T-helper 9 cell (primary cell): ENCODE results near the gene SNAI3.

ENCODE experiments used
- DNase-seq: peaks from one replicate; pipeline ENCODE4 v3.0.0-alpha.2; 2020

SNAI3 gene

DNA sequence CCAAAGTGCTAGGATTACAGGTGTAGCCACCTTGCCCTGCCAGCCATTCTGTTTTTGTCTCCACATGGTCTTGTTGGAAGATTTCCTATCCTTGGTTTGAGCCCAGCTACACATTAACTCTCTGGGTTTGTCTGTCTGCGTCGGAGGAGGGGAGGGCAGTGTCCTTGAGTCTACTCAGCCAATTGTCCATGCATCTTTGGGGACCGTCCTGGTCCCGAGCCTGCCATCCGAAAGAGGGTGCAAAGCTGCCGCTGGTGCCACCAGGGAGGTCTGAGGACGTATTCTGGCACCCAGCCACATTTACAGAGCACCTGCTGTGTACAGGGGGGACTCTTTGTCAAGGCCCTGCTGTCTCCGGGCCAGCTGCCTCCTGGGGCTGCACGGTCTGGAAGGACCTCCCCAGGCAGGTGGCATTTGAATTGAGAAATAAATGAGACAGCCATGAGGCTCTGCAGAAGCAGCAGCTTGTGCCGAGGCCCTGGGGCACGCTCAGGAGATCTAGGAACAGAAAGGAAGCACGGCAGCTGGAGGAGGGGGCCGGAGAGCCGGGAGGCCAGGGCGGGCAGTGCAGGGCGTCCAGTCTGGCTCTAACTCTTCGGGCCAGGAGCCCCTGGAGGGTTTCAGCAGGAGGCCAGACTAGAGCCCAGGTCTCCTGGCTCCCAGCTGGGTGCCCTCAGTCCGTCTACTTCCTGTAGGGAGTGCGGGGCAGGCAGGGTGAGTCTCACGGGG is 36.9 kb downstream of the SNAI3 start:
- no peak for DNase-seq

DNA sequence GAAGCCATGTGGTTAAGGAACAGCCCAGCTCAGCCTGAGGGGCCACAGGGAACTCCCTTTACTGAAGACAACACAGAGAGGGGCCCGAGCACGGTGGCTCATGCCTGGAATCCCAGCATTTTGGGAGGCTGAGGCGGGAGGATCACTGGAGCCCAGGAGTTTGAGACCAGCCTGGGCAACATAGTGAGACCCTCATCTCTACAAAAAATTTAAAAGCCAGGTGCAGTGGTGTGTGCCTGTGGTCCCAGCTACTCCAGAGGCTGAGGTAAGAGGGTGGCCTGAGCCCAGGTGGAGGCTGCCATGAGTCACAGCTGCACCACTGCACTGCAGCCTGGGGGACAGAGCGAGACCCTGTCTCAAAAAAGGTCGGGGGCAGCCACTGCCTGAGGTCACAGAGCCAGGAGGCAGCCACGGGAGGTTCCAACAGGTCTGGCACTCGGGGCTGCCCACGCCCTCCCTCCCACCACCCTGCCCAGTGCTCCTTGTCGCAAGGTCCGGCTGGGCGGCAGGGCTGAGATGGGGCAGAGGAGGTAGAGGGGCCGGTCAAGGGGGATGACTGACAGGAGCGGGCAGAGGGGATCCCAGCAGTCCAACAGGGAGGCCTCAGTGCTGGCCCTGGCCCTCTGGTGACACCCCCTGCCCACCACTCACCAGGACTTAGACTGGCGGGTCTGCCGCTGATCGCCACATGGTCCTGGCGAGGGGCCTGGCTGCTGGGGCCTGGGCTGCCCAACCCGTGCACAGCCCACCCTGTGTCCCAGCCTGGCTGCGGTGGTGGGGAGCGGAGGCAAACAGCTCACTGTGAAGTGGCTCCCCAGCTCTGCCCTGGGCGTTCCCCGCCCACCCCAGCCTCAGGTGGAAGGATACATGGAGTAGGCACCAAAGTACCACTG is 38.9 kb downstream of the SNAI3 start:
- no peak for DNase-seq

GRCh38 chr16:88646345-88647034 is 39.8 kb downstream of the SNAI3 start:
- no peak for DNase-seq

GRCh38 chr16:88645941-88646340 is 40.4 kb downstream of the SNAI3 start:
- no peak for DNase-seq

- DNase-seq = no peak
These were observed 40.9 kb downstream of the SNAI3 start for GRCh38 chr16:88645455-88645854.

- no peak for DNase-seq
These were observed 42.7 kb downstream of the SNAI3 start for GRCh38 chr16:88643644-88643932.

GRCh38 chr16:88642881-88643643 is 43.2 kb downstream of the SNAI3 start:
- no peak for DNase-seq

DNA sequence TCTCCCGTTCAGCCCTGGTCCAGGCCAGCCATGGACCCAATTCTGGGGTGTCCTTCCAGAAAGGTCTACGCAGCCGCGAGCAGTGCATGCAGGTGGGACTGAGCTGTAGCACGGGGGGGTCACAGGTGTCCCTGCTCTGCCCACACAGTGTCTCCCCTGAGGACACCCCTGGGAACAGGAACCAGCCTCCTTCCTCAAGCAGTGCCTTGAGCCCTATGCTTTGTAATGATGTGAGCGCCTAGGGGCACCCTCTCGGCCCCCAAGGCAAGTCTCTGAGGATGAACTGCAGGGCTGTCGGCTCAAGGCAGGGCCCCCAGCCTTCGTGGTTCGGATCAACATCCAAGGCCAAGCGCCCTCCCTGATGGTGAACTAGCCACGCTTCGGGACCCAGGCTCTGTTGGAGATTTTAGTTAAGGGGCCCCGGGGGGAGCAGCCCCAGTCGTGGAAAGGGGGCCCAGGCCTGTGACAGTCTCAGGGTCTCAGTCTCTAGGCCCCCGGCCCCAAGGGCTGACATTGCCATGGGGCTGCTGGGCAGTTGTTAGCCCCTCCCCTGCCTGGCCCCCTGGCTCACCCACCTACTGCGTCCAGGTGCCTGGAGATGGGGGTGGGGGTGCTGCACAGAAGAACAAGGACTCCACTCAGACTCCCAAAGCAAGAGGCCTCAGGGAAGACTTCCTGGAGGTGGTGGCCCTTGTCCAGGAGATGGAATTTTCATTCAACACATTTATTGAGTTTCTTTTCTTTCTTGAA is 45.6 kb downstream of the SNAI3 start:
- no peak for DNase-seq

- DNase-seq = no peak
These were observed 46.2 kb downstream of the SNAI3 start for GRCh38 chr16:88640039-88640495.

DNA sequence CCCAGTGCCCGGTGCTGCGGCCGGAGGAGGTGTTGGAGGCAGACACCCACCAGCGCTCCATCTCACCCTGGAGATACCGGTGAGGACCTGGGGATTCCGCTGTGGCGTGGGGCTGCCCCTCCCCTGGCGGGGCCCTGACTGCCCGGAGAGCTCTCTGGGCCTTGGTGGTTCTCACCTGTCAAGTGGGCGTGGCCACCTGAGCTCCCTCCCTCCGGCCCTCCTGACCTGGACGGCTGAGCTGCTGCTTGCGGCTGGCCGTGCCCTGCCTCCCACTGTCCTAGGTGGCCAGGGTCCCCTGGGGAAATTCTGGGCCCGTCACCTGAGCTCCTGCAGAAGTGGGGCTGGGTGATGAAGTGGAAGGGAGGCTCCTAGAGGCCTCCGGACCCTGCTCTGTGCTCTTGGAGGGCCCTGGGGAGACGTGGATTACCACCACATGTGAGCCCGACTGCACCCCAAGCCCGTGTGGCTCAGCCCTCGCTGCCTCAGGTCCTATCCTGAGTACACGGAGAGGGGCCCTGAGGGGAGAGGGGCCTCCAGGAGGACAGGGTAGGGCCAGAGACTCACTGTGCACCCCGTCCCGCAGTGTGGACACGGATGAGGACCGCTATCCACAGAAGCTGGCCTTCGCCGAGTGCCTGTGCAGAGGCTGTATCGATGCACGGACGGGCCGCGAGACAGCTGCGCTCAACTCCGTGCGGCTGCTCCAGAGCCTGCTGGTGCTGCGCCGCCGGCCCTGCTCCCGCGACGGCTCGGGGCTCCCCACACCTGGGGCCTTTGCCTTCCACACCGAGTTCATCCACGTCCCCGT is 46.9 kb downstream of the SNAI3 start:
- DNase-seq = no peak

- DNase-seq = no peak
These were observed 47.7 kb downstream of the SNAI3 start, which contains the start of gene IL17C for GRCh38 chr16:88638323-88639230. Gene IL17C, plus strand, starts transcription at chr16:88638572. Its CDS starts 70 bp downstream, at chr16:88638642.

DNA sequence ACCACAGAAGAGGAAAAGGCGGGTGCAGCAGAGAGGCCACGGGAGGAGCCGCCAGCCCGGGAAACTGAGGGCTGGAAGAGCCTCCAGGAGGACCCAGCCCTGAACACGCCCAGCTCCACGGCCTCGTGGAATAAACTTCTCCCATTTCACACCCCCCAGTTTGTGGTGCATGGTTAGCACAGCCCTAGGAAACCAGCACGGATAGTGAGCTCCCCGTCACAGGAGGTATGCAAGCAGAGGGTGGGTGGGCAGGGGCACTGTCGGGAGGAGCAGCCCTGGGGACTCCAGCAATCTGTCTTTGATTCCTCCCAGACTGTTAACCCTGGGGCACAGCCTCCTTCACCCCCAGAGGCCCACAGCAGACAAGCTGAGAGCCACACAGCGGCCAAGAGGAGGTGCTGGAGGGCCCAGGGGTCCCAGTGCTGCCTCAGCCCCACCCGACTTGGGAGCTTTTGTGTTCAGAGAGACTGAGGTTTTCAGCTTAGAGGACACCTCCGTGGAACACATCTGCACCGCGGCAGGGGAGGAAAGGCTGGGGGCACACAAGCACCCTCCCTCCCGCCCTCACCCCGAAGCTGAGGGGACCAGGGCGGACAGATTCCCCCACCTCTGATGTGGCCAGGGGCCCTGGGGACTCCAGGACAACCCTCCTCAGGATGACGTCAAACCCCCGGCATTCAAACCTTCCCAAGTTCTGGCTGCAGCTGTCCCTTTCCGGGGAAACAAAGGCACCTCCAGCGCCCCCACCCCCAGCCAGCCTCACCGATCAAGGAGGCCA is 49.6 kb downstream of the SNAI3 start:
- no peak for DNase-seq

DNA sequence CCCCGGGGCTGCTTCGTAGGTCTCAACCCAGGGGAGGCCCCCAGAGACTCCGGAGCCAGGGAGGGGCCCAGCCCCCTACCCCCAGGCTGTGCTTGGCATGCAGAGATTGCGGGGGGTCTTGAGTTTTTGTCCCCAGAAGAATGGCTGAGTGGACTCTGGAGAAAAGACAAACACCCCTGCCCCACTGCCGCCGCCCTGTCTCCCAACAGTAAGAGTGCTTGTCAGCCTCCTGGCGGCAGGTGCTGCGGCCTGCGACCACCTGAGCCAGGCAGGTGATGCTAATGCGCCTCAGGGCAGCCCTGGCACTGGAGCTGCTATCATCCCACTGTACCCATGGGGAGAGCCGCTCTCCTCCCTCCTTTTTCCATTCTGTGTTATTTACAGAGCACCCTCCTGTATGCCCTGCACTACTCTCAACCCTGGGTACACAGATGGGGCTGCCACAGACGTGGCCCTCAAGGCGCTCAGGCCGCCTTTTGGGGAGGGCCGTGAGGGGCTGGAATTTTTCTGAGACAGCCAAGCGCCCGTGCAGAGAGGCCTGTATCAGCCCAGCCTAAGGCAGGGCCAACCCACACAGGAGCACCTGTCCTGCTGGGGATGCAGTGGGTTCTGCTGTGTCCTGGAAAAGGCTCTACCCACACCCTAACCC is 50.5 kb downstream of the SNAI3 start:
- no peak for DNase-seq

- no peak for DNase-seq
These were observed 51.2 kb downstream of the SNAI3 start for GRCh38 chr16:88634994-88635670.

GRCh38 chr16:88634141-88634993 is 51.9 kb downstream of the SNAI3 start:
- peak; percentile 50 for DNase-seq

DNA sequence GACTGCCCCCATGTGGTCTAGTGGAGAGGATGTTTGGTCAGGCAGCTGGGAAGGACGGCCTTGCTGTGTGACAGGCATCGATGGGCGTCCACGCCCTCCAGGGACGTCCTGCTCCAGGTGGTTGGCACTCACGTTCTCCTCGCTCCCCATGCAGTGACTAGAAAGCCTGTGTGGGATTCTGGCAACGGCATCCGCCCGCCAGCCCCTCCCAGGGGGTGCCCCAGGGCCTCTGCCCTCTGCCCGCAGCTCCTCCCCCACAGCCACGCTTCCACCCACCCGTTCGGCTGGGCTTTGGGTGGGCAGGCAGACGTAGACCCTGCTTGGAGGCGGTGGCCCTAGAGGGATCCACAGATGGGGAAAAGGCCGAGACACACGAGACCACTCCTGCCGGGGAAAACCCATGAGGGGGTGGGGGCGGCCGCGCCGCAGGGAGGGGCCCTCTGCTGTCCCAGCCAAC is 52.6 kb downstream of the SNAI3 start:
- DNase-seq = peak; percentile 53

GRCh38 chr16:88632587-88632930 is 53.7 kb downstream of the SNAI3 start:
- no peak for DNase-seq
